ENCODE results near the gene GLT1D1. TPM values are rescaled to one million over a fixed set of nuclear protein-coding genes. Genes with fewer than 3 reads are reported as not detected.

The GLT1D1 gene
- total RNA-seq, 4 donors from 2014 or later: 0.57 to 2.9 (median 1.4) TPM

- 73% methylated on average over 20 of the region's 20 CpGs for WGBS
- H3K27me3 ChIP-seq: peaks cover 66% of the 10 kb centered on the region
- H3K9me3 ChIP-seq: no peaks in the 10 kb centered on the region
Measured at GRCh38 chr12:128973883-128974681, 120.8 kb downstream of the GLT1D1 start.

DNA sequence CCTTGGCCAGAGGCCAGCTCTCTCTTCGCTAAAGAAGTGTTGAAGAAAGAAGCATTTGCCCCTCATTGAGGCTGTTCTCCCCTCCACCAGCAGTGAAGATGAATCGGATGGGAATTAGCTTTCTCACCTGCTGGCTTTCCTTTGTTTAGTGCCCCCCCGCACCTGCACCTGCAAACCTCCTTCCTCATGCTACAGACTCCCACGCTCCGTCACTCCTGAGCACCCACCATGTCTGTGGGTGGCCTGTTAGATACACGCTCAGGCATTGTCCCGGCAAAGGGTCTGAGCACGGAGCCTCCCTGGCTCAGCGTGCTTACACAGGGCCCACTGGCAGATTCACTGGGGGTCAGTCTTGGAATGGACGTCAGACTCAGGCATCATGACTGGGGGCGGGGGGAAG lies 121.6 kb downstream of the GLT1D1 start:
- Histone ChIP-seq H3K36me3 (no peaks in the 10 kb centered on the region), H3K27me3 (peaks cover 66% of the 10 kb centered on the region), H3K4me1 (no peaks in the 10 kb centered on the region), H3K27ac (no peak overlapping the region), H3K9me3 (no peaks in the 10 kb centered on the region), H3K4me3 (no peak overlapping the region)
- 85% methylated on average over 11 of the region's 11 CpGs for WGBS
- no peak for DNase-seq (ENCODE audit: low spot score in 2 of 2)
- TF ChIP-seq CTCF (IDR thresholded peaks at IDR 0.05): no peak
- no peak for TF ChIP-seq POLR2AphosphoS5 (IDR thresholded peaks at IDR 0.05)
- TF ChIP-seq POLR2A (IDR thresholded peaks at IDR 0.05): no peak
- no peak for TF ChIP-seq EP300 (IDR thresholded peaks at IDR 0.05)

More at GRCh38 chr12:128973883-128974681, 120.8 kb downstream of the GLT1D1 start:
- Histone ChIP-seq H3K27ac (no peak overlapping the region), H3K4me1 (peaks cover 8% of the 10 kb centered on the region), H3K4me3 (no peak overlapping the region), H3K36me3 (no peaks in the 10 kb centered on the region)
- no peak for DNase-seq (ENCODE audit: low spot score in 2 of 2)
- TF ChIP-seq CTCF (IDR thresholded peaks at IDR 0.05) (no peak), EP300 (IDR thresholded peaks at IDR 0.05) (no peak), POLR2AphosphoS5 (IDR thresholded peaks at IDR 0.05) (no peak), POLR2A (IDR thresholded peaks at IDR 0.05) (no peak)

- WGBS: 8% methylated on average over 22 of the region's 22 CpGs
- DNase-seq (ENCODE audit: low spot score in 2 of 2): no peak
- H3K27me3 ChIP-seq: peaks cover 62% of the 10 kb centered on the region
Measured at GRCh38 chr12:128976120-128976738, 123.0 kb downstream of the GLT1D1 start.

GRCh38 chr12:128977441-128977840 lies 124.2 kb downstream of the GLT1D1 start:
- Histone ChIP-seq H3K36me3 (no peaks in the 10 kb centered on the region), H3K27ac (no peak overlapping the region), H3K27me3 (peaks cover 54% of the 10 kb centered on the region), H3K4me1 (no peaks in the 10 kb centered on the region), H3K9me3 (no peaks in the 10 kb centered on the region), H3K4me3 (no peak overlapping the region)
- TF ChIP-seq POLR2AphosphoS5 (IDR thresholded peaks at IDR 0.05): no peak
- no peak for TF ChIP-seq POLR2A (IDR thresholded peaks at IDR 0.05)
- TF ChIP-seq EP300 (IDR thresholded peaks at IDR 0.05): no peak
- TF ChIP-seq CTCF (IDR thresholded peaks at IDR 0.05): no peak
- no peak for DNase-seq (ENCODE audit: low spot score in 2 of 2)
- 74% methylated on average over 6 of the region's 6 CpGs for WGBS

More at GRCh38 chr12:128976120-128976738, 123.0 kb downstream of the GLT1D1 start:
- Histone ChIP-seq H3K27ac (no peak overlapping the region), H3K9me3 (no peaks in the 10 kb centered on the region), H3K4me3 (no peak overlapping the region), H3K36me3 (no peaks in the 10 kb centered on the region), H3K4me1 (no peaks in the 10 kb centered on the region)
- TF ChIP-seq POLR2A (IDR thresholded peaks at IDR 0.05) (no peak), EP300 (IDR thresholded peaks at IDR 0.05) (no peak), CTCF (IDR thresholded peaks at IDR 0.05) (no peak), POLR2AphosphoS5 (IDR thresholded peaks at IDR 0.05) (no peak)

GRCh38 chr12:128978067-128978466 lies 124.8 kb downstream of the GLT1D1 start:
- Histone ChIP-seq H3K9me3 (no peaks in the 10 kb centered on the region), H3K36me3 (no peaks in the 10 kb centered on the region), H3K4me1 (no peaks in the 10 kb centered on the region), H3K27me3 (peaks cover 49% of the 10 kb centered on the region), H3K4me3 (no peak overlapping the region), H3K27ac (no peak overlapping the region)
- TF ChIP-seq CTCF (IDR thresholded peaks at IDR 0.05) (no peak), EP300 (IDR thresholded peaks at IDR 0.05) (no peak), POLR2A (IDR thresholded peaks at IDR 0.05) (no peak), POLR2AphosphoS5 (IDR thresholded peaks at IDR 0.05) (no peak)
- 57% methylated on average over 6 of the region's 14 CpGs for WGBS
- DNase-seq (ENCODE audit: low spot score in 2 of 2): no peak
